ENCODE measurements around the gene CD4.
"Not testable (repeated sequence)": the region's sequence is repeated elsewhere in the genome, so short reads cannot be mapped to it uniquely, and the experiment has no call there.

Gene CD4

GRCh38 chr12:6858799-6859198, 69.5 kb downstream of the CD4 start:
- TF ChIP-seq, protein P1, sequence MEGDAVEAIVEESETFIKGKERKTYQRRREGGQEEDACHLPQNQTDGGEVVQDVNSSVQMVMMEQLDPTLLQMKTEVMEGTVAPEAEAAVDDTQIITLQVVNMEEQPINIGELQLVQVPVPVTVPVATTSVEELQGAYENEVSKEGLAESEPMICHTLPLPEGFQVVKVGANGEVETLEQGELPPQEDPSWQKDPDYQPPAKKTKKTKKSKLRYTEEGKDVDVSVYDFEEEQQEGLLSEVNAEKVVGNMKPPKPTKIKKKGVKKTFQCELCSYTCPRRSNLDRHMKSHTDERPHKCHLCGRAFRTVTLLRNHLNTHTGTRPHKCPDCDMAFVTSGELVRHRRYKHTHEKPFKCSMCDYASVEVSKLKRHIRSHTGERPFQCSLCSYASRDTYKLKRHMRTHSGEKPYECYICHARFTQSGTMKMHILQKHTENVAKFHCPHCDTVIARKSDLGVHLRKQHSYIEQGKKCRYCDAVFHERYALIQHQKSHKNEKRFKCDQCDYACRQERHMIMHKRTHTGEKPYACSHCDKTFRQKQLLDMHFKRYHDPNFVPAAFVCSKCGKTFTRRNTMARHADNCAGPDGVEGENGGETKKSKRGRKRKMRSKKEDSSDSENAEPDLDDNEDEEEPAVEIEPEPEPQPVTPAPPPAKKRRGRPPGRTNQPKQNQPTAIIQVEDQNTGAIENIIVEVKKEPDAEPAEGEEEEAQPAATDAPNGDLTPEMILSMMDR (IDR thresholded peaks at IDR 0.05; ENCODE audit: low read depth, low read length), result no peak
- DNase-seq (ENCODE audit: low read depth, low spot score), result no peak
- in situ Hi-C loops (cut with HindIII; ENCODE audit: low sequenced_read_pairs), result no loop called here
- H3K4me3 ChIP-seq (ENCODE audit: low read depth, low read length), result no peak overlapping the region

GRCh38 chr12:6860116-6860515, 70.8 kb downstream of the CD4 start:
- in situ Hi-C loops (cut with HindIII; ENCODE audit: low sequenced_read_pairs), result no loop called here
- DNase-seq (ENCODE audit: low read depth, low spot score), result no peak
- H3K4me3 ChIP-seq (ENCODE audit: low read depth, low read length), result no peak overlapping the region
- TF ChIP-seq, protein P1 (IDR thresholded peaks at IDR 0.05; ENCODE audit: low read depth, low read length), result no peak

- no peak for DNase-seq (ENCODE audit: low read depth, low spot score)
- in situ Hi-C loops (cut with HindIII; ENCODE audit: low sequenced_read_pairs), result no loop called here
- TF ChIP-seq, protein P1 (IDR thresholded peaks at IDR 0.05; ENCODE audit: low read depth, low read length), result no peak
- H3K4me3 ChIP-seq (ENCODE audit: low read depth, low read length), result no peak overlapping the region
Observed at GRCh38 chr12:6860942-6861341, 71.6 kb downstream of the CD4 start.

- TF ChIP-seq, protein P1 (IDR thresholded peaks at IDR 0.05; ENCODE audit: low read depth, low read length), result no peak
- no peak overlapping the region for H3K4me3 ChIP-seq (ENCODE audit: low read depth, low read length)
- in situ Hi-C loops (cut with HindIII; ENCODE audit: low sequenced_read_pairs), result no loop called here
- no peak for DNase-seq (ENCODE audit: low read depth, low spot score)
Observed at GRCh38 chr12:6861391-6861790, 72.1 kb downstream of the CD4 start.

DNA sequence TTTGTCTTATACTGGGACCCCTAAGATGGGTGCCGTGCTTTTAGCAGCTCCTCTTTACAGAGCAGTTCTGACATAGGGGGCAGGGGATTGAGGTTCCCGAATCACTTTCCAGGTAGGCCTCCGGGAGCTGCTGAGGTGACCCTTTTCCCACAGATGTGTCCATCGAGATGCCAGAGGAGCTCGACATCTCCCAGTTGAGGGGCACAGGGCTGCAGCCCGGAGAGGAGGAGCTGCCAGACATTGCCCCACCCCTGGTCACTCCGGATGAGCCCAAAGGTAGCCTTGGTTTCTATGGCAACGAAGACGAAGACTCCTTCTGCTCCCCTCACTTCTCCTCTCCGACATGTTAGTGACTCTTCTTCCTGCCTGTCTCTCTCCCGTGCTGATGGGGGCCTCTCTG, 73.7 kb downstream of the CD4 start:
- no peak overlapping the region for H3K4me3 ChIP-seq (ENCODE audit: low read depth, low read length)
- in situ Hi-C loops (cut with HindIII; ENCODE audit: low sequenced_read_pairs), result no loop called here

GRCh38 chr12:6863586-6864321, 74.4 kb downstream of the CD4 start:
- in situ Hi-C loops (cut with HindIII; ENCODE audit: low sequenced_read_pairs), result no loop called here
- no peak for DNase-seq (ENCODE audit: low read depth, low spot score)
- TF ChIP-seq, protein P1 (IDR thresholded peaks at IDR 0.05; ENCODE audit: low read depth, low read length), result no peak
- no peak overlapping the region for H3K4me3 ChIP-seq (ENCODE audit: low read depth, low read length)

More for the DNA sequence above, 73.7 kb downstream of the CD4 start:
- TF ChIP-seq, protein P1 (IDR thresholded peaks at IDR 0.05; ENCODE audit: low read depth, low read length), result no peak
- no peak for DNase-seq (ENCODE audit: low read depth, low spot score)

- H3K4me3 ChIP-seq (ENCODE audit: low read depth, low read length); DNase-seq (ENCODE audit: low read depth, low spot score); in situ Hi-C loops (cut with HindIII; ENCODE audit: low sequenced_read_pairs): not testable (repeated sequence)
Observed at GRCh38 chr12:6865307-6865706, 76.0 kb downstream of the CD4 start.
